NCI-H2227 treated with DMSO at 0.1 percent for 48 hours (cell line): ENCODE data around the gene CARF.
"Not testable (repeated sequence)": the region's sequence is repeated elsewhere in the genome, so short reads cannot be mapped to it uniquely, and the experiment has no call there.

Experiments
- DNase-seq: peaks from one replicate; lab custom pipeline; 2025; lab: John Stamatoyannopoulos, UW

The CARF gene

GRCh38 chr2:202938960-202939359, 26.9 kb downstream of the CARF start:
- no peak for DNase-seq

- DNase-seq, result no peak
These were observed 29.7 kb downstream of the CARF start for GRCh38 chr2:202941771-202942170.

- no peak for DNase-seq
These were observed 32.3 kb downstream of the CARF start for GRCh38 chr2:202944408-202944807.

- no peak for DNase-seq
These were observed 32.7 kb downstream of the CARF start for GRCh38 chr2:202944816-202945215.

GRCh38 chr2:202945497-202945896, 33.4 kb downstream of the CARF start:
- no peak for DNase-seq

GRCh38 chr2:202949333-202949732, 37.3 kb downstream of the CARF start:
- DNase-seq, result not testable (repeated sequence)

- no peak for DNase-seq
These were observed 38.5 kb downstream of the CARF start for GRCh38 chr2:202950592-202950991.

- DNase-seq, result no peak
These were observed 48.4 kb downstream of the CARF start for GRCh38 chr2:202960524-202960923.

GRCh38 chr2:202963712-202964111, 51.6 kb downstream of the CARF start:
- DNase-seq, result no peak

- DNase-seq, result peak; percentile 39
These were observed 53.9 kb downstream of the CARF start for GRCh38 chr2:202965810-202966460.

- not testable (repeated sequence) for DNase-seq
These were observed 57.3 kb downstream of the CARF start for GRCh38 chr2:202969404-202969803.

- DNase-seq, result no peak
These were observed 64.7 kb downstream of the CARF start for GRCh38 chr2:202976809-202977208.

GRCh38 chr2:202982779-202983491, 70.9 kb downstream of the CARF start:
- DNase-seq, result no peak

- DNase-seq, result no peak
These were observed 77.7 kb downstream of the CARF start for GRCh38 chr2:202989749-202990148.

GRCh38 chr2:202990501-202990900, 78.4 kb downstream of the CARF start:
- no peak for DNase-seq

- not testable (repeated sequence) for DNase-seq
These were observed 85.0 kb downstream of the CARF start for GRCh38 chr2:202997113-202997512.

- DNase-seq, result no peak
These were observed 90.2 kb downstream of the CARF start for GRCh38 chr2:203002054-203002821.

- DNase-seq, result no peak
These were observed 91.6 kb downstream of the CARF start for GRCh38 chr2:203003716-203004115.

GRCh38 chr2:203014456-203015199, 102.6 kb downstream of the CARF start, which contains the start of gene NBEAL1:
NBEAL1 (plus strand) TSS chr2:203014875; CDS start chr2:203016385, 1,510 bp downstream.
- DNase-seq, result peak; percentile 99

GRCh38 chr2:203016716-203017115, 104.6 kb downstream of the CARF start:
- DNase-seq, result no peak

- no peak for DNase-seq
These were observed 106.1 kb downstream of the CARF start for GRCh38 chr2:203018181-203018580.

- DNase-seq, result no peak
These were observed 107.1 kb downstream of the CARF start for GRCh38 chr2:203019142-203019541.
